T follicular helper cell (primary cell): ENCODE results near the gene TMEM208.

ENCODE experiments used
- DNase-seq: peaks from one replicate; pipeline ENCODE4 v3.0.0-alpha.2; 2020; ENCODE audit warnings: low read depth

TMEM208 gene

DNA sequence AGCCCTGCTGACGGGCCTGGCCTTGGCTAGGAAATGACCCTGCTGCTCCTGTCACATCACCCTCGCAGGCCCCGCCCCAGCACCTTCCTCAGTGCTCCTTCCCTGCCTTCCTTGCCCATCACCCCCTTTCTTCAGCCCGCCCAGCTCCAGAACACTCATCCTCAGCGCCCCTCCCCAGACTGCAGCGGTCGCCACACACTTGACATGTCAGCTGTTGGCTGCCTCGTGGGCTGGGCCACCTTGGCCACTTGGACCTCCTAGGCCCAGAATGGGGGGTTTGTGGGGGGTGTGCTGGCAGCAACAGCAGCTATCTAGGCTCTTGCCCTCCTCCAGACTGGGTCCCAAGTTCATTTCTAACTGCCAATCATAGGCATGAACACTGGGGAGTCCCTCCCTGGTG is 17.4 kb upstream of the TMEM208 start:
- no peak for DNase-seq

DNA sequence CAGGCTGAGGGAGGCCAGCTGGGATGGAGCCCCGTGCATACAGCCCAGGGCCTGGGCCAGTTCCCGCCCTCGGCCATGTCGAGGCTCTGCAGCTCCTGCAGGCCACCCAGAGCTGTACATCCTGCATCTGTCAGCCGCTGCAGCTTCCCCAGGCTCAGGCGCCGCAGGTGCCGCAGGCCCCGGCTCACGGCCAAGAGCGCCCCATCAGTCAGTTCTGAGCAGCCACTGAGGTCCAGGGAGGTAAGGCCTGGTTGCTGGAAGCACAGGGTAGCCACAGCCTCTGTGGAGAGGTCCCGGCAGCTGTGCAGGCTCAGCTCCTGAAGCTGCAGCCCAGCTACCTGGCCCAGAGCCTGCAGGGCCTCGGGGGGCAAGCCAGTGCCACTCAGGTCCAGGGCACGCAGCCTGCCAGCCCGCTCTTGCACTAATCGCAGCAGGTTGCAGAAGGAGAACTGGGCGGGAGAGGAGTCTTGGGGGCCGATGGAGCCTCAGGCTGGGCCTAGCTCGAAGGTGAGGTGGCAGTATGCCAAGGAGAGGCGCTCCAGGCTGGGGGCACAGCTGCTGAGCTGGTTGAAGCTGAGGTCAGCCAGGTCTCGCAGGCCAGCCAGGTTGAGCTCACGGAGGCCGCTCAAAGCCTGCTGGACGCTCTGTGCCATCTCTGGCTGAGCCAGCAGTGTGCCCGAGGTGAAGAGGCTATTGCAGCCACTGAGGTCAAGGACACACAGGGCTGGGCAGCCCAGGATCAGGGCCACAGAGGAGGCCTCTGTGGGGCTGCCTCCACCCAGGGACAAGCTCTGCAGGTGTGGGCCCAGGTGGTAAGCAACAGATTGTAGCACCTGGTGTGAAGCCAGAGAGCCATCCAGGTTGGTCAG is 16.6 kb upstream of the TMEM208 start:
- DNase-seq = no peak

DNA sequence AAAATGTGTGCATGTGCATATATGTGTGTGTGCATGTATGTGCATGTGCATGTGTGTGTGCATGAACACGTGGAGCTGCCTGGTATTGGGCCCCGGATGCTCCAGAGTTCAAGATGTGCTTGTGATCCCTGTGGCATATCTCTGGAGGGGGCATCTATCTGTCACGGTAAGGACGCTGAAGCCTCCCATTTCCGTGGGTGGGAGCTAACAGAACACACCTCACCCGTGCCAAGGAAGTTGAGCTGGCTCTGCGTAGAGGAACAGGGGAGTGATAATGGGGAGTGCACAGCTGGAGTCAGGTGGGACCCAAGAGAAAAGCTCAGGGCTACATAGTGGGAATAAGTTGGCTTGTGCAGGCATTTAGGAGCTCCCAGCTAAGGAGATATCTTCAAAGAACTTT is 15.3 kb upstream of the TMEM208 start:
- no peak for DNase-seq

DNA sequence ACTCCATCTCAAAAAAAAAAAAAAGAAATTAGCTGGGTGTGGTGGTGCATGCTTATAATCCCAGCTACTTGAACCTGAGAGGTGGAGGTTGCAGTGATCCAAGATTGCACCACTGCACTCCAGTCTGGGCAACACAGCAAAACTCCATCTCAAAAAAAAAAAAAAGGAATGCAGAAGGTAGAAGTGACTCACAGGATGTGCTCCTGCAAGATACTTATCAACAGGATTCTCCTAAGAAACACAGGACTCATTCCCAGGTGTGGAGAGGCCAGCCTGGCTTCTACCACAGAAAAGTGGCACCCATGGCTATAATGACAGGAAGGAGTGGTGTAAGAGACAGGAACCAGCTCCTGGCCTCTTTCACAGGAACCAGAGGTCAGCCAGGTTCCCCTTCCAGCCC is 14.2 kb upstream of the TMEM208 start:
- no peak for DNase-seq

DNA sequence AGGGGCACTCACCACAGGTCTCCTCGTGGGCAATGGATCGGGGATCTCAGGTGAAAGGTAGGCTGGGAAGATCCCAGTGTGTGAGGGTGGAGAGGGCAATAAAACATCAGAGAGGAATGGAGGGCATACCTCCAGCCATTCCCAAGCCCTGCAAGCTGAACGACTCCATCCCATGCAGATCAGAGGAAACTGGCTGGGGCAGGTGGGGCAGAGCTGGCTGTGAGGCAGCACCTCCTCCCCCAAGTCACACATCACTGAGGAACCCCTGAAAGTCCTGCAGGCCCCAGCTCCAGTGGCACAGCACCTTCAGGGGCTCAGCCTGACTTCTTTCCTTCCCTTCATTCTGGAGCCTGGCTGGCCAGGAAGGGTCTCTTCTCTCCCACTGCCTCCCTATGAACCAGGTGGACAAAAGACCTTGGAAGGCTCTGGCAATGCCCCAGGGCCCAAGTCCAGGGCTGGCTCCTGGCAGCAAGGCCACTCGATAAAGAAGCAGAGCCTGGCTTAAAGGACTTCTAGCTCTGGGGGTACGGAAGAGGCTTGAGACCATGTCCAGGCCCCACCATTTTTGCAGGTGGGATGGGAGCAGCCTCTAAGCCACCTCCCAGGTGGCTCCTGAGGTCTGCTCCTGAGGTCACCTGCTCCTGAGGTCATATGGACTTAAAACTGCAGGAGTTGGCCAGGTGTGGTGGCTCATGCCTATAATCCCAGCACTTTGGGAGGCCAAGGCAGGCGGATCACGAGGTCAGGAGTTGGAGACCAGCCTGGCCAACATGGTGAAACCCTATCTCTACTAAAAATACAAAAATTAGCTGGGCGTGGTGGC is 13.5 kb upstream of the TMEM208 start:
- no peak for DNase-seq

DNA sequence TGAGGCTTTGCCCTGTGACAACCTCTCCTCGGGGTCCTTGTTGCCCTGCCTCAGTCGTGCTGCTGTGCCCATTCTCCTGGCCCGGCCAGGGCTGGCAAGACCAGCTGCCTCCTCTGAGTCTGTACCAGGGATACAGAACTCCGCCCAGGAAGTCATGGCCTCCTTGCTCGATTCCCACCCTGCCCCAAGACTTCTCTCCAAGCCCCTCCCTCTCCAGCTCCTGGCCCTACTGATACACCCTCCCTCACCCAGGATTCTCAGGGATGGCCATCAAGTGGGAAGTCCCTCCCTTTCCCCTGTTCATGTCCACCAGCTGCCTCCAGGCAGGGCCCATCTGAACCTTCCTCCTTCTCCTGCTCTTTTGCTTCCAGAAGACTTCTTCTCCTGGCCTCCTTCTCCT is 11.2 kb upstream of the TMEM208 start:
- DNase-seq = no peak

DNA sequence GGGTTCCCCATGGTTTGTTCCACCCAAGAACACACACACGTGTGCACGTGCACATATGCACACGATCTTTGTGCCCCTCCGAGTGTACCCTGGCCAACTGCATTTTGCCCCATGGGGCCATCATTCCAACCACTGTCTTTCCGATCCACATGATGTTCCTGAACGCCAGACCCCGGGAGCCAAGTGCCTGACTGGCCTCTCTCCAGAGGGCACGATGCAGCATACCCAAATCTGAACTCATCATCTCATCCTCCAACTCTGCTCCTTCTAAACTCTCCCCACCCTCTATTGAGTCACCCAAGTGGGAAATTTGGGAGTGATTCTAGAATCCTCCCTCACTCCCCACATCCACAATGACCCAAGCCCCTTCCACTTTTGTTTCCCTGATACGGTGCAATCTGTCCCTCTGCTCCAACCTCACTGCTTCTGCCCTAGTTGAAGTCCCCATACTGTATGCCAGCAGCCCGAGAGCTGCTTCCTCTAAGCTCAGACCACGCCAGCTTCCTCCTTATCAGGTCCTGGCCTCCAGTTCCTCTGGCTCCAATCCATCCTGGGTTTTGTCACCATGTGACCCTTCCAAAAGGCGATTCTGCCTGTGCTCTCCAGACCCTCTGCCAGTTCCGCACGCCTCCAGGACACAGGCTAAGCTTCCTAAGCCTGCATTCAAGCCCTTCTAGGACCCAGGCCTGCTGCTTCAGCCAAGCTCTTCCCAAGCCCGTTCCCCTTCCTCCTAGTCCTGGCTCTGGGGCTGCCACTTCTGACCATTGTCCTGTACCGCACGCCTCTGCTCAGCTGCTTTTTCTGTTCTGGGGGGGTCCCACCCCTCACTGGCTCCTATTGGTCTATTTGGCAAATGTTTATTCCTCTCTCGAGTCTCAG is 10.1 kb upstream of the TMEM208 start:
- no peak for DNase-seq

DNA sequence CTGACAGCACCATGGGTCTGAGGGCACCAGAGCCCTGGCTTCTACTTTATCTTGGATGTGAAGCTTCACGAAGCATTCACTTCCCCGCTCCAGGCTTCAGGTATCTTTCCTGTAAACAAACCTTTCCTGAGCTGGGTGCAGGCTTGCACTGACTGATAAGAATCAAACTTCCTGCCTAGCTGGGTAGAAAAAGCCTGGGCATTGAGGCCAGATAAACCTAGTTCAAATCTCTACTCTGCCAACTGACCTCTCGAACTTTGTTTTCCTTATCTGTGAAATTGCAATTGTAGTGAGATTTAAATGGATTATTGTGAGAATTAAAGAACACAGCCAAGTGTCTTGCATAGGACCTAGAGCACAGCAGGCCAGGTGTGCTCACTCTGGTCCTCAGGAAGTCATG is 2.9 kb upstream of the TMEM208 start:
- no peak for DNase-seq

DNA sequence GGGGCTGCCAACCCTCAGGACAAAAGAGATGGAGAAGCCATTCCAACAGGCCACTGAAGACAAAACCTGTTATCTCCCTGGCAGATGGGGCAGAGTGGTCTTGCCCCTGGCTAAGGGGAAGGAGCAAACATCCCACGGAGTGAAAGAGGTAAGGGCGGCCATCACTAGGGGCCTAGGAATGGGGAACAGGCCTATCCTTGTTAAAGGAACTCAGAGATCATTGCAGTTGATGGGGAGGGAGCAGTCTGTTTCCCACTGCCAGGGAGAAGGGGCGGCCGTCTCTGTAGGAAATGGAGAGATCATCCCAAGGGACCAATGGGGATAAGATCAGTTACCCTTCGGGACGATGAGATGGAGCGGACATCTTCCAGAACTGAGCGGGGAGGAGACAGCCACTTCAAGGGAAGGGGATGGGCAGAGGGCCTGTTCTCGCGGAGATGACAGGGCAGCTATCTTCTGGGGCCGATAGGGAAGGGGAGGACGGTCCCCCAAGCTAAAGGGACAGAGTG is 581 bp upstream of the TMEM208 start:
- no peak for DNase-seq

DNA sequence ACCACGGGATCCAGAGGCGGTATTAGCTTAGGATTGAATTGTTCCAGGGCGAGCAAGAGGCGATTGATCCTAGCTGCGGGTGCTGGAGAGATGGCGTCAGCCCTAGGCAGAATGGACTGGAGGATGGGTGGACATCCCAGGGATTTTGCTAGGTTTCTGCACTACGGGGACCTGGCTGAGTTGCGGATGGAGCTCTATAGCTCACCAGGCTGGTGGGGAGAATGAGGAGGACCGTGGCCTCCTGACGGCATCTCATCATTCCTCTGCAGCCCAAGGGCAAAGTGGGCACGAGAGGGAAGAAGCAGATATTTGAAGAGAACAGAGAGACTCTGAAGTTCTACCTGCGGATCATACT is 614 bp downstream of the TMEM208 start:
- no peak for DNase-seq

DNA sequence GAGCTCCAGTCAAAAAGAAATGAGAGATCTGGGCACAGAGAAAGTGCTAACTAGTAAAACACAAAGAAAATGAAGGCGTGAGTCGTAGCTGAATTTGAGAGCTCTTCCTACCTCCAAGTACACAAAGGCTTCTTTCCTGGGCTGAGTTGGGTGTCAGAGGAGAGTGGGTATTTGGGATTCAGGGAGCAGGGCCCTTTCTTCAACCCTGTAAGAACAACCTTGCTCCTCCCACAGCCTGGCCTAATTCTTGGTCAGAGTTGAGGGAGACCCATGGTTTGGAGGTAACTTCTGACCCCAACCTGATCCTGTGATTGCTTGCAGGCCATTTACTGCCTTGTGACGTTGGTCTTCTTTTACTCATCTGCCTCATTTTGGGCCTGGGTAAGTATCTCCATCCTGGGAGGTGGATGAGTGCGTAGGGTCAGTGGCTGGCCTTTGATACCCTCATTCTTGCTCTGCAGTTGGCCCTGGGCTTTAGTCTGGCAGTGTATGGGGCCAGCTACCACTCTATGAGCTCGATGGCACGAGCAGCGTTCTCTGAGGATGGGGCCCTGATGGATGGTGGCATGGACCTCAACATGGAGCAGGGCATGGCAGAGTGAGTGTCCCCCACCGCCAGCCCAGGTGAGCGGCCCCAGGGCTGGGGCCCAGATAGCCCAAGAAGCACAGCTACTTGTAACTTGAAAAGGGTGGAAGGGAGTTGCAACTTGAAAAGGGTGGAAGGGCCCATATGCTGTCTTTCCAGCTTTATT is 1.3 kb downstream of the TMEM208 start:
- DNase-seq = no peak

DNA sequence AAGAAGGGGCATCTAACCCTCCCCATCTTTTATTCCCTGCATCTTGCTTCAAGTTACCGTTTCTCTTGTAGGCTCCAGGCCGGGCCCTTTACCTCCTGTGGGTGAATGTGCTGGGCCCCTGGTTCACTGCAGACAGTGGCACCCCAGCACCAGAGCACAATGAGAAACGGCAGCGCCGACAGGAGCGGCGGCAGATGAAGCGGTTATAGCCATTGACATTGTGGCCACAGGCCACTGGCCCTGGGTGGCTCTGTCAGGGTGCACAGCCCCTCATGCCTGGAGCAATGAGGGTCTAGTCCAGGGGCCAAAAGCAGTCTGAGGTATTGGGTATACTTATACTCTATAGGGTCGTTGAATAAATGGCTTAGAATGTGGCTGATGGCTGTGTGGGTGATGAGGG is 2.0 kb downstream of the TMEM208 start:
- DNase-seq = no peak

DNA sequence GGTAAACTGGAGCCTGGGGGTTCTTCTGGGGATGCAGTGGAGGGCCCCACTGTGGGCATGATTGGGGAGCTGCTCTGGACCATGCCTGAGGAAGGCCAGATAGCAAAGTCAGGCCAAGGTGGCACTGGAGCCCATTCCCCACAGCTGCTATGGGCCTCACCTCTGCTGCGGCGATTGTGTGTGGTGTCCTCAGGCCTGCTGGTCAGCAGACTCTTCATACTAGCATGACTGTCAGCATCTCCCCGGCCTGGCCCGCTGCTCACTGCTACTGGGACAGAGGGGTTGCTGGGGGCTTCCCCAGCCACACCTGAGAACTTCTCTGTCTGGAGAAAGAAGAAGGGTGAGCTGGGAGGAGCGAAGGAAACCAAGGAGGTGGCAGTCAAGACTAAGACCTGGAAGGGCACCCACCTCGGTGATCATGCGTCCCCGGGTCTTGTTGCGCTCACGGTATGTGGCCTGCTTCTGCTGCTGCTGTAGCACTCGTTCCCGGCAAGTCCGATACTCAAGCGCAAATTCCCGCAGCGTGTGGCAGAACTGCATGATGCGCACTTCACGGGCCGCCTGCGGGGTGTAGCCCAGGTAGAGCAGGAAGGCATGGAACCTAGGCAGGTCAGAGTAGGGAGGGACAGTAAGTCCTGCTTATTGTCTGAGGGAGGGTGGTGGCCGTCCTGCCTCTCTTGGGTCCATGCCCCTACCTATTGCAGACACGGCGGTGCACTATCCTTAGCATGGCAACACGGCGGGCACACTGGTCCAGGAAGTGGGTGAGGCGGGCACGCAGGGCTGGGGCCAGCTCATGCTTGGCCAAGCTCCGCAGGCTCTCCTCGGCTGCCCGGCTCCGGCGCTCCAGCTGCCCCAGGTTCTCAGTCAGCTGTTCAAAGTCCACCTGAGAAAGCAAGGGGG is 3.2 kb downstream of the TMEM208 start:
- DNase-seq = no peak

DNA sequence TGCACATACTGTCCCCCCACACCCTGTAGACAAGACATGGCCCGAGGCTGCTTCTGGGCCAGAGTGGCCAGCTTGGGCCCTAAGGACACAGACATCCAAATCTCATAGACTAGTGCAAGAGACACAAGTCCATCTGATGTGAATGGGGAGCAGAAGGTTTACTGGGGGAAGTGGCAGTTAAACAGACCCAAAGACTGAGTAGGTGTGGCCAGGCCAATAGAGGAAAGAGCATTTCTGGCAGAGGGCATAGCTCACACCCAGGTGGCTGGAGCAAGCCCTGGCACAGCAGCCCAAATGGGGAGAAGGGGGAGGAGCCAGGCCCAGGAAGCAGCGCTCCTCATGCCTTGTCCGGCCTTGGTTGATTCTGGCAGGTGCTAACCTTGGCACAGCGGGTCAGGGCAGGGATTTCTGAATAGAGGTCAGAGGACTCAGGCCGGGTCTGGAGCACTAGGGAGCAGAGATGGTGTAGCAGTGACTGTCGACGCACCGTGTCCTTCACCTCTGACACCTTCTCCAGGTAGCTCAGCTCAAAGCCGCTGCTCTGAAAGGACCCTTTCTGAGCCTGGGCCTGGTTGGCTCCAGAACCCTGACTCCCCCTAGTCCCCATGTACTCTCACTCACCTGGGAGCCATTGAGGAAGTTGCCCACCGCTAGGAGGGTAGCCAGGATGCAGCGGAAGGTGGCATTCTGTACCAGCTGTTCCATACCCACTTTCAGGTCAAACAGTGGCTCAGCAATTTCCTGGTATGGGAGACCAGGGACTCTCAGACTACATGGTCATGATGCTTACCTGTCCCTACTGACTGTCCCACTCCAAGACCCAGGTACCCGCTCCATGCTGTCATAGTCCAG is 4.1 kb downstream of the TMEM208 start:
- no peak for DNase-seq

DNA sequence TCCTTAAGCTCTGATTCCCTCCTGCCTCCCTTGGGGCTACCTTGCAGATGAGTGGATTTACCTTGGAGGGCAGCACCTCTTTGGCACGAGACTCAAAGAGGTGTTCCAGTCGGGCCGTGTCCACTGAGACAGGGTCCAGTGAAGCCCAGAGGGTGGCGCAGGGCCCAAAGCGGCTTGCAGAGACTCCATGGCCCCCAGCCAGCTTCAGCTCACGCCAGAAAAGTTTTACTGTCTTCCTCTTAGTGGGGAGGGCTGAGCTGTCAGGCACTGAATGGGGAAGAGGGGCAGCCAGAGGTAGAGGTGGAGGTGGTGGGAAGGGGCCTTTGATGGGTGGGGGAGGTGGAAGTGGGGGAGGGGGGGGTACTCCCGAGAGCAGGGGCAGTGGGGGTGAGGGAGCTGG is 6.7 kb downstream of the TMEM208 start:
- DNase-seq = no peak

DNA sequence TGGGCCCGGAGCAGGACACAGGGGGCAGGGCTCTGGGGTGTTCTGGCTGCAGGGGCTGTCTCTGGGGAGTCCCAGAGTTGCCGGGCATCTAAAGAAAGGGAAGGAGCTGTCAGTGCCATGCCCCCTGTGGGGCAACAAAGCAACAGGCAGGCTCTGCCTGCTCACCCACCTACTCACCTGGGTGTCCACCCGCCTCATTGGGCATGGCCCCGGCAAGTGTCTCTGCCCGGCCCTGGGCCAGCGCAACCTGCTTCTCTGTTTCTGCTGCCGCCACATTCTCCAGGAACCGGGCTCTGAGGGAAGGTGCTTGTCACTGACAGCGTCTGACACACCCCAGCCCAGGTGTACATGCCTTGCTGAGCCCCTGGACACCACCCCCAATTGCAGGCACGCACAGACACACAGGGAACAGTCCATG is 7.3 kb downstream of the TMEM208 start:
- DNase-seq = no peak

DNA sequence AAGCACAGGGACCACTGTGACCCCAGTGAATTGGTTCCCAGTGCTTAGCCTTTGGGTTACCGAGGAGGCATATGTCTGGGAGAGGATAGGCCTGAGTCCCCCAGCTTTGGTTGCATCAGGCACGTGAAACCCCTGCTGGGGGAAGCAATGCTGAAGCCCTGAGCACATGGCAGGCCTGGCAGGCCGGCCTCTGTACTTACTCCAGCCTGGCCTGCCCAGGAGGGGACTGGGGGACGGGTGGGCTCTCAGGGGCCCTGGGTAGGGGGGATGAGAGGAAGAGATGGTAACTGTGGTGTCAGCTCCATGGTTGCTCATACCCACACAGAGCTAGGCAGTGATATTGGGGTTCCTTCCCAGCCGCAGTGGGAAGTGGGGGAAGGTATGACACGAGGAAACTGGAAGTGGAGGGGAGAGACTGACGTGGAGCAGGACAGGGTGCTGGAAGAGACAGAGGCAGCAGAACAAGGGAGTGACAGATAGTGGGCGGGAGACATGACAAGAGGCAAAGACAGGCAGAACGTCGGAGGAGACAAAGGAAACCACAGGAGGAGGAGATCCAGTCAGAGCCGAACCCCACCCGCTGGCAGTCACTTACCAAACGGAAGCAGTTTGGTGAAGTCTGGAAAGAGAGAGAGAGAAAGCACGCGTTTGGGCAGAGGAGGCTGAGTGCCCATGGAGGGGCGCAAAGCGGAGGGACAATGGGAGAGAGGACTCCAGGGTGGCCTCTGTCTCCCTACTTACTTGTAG is 9.1 kb downstream of the TMEM208 start:
- DNase-seq = no peak

DNA sequence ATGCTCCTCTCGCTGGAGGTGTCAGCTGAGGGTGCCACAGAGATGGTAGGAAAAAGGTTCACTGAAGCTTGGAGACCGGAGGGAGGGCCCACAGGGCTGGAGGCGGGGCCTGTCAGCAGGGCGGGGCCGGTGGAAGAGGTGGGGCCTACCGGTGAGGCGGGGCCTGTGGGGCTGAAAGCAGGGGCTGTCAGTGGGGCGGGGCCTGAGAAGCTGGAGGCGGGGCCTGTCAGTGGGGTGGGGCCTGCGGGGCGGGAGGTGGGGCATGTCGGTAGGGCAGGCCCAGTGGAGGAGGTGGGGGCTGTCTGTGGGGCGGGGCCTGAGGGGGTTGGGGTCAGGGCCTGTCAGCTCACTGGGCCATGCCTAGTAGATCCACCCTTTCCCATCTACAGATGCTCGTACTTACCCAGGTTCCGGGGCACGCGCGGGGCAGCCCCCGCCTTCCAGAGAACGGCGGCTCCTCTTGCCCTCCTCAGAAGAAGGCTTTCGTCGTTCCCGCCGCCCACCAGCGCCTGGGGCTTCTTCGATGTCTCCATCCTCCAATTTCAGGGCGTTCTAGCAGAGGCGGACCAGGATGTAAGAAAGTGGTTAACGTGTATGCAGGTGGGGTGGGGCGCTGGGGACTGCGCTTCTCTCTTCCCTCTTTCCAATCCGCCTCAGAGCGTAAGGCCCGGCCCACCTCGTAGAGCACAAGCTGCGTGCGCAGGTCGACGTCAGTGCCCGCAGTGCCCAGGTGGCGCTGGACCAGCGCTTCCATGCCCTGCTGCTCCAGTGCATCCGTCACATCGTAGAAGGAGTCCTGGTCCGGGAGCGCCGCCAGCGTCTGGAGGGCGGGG is 9.8 kb downstream of the TMEM208 start:
- peak; percentile 67 for DNase-seq
